Stimulated activated CD8-positive, alpha-beta memory T cell treated with anti-CD3 and anti-CD28 coated beads, Interleukin-7, amount 100 ng/mL, for 48 hours (primary cell): ENCODE measurements around the gene ARHGAP23.

Experiments used
- DNase-seq, 2 donors: peaks; one replicate each; pipeline ENCODE4 v3.0.0-alpha.2; 2020; ENCODE audit warnings: low read depth in 1 of 2; ENCODE audit errors: extremely low read depth in 1 of 2

ARHGAP23 gene

GRCh38 chr17:38428112-38428642 lies at the start of gene ARHGAP23:
Gene ARHGAP23 (plus strand): TSS chr17:38428464. CDS start chr17:38428486, 22 bp downstream.
- no peak for DNase-seq

GRCh38 chr17:38379448-38379847 lies 48.8 kb upstream of the ARHGAP23 start:
- no peak for DNase-seq

- no peak for DNase-seq
These were observed 33.2 kb upstream of the ARHGAP23 start for GRCh38 chr17:38395090-38395489.

GRCh38 chr17:38397227-38397626 lies 31.0 kb upstream of the ARHGAP23 start:
- DNase-seq: no peak

GRCh38 chr17:38400286-38400685 lies 28.0 kb upstream of the ARHGAP23 start:
- no peak for DNase-seq

- no peak for DNase-seq
These were observed 26.8 kb upstream of the ARHGAP23 start for GRCh38 chr17:38401459-38401858.

- no peak for DNase-seq
These were observed 25.4 kb upstream of the ARHGAP23 start for GRCh38 chr17:38402897-38403296.

- no peak for DNase-seq
These were observed 24.8 kb upstream of the ARHGAP23 start for GRCh38 chr17:38403491-38403890.

- DNase-seq: no peak
These were observed 23.9 kb upstream of the ARHGAP23 start for GRCh38 chr17:38404174-38404943.

- DNase-seq: no peak
These were observed 22.6 kb upstream of the ARHGAP23 start for GRCh38 chr17:38405654-38406053.

- DNase-seq: no peak
These were observed 18.1 kb upstream of the ARHGAP23 start for GRCh38 chr17:38410201-38410600.

GRCh38 chr17:38415250-38416194 lies 12.7 kb upstream of the ARHGAP23 start:
- no peak for DNase-seq

GRCh38 chr17:38416840-38417209 lies 11.4 kb upstream of the ARHGAP23 start:
- no peak for DNase-seq

GRCh38 chr17:38417210-38417951 lies 10.9 kb upstream of the ARHGAP23 start:
- no peak for DNase-seq

- DNase-seq: no peak
These were observed 10.1 kb upstream of the ARHGAP23 start for GRCh38 chr17:38418062-38418692.

GRCh38 chr17:38418693-38419507 lies 9.4 kb upstream of the ARHGAP23 start:
- DNase-seq: no peak

GRCh38 chr17:38419508-38419981 lies 8.7 kb upstream of the ARHGAP23 start:
- no peak for DNase-seq

GRCh38 chr17:38420518-38420917 lies 7.7 kb upstream of the ARHGAP23 start:
- no peak for DNase-seq

- no peak for DNase-seq
These were observed 7.0 kb upstream of the ARHGAP23 start for GRCh38 chr17:38421171-38421841.
